Muscle of arm (tissue), 12 donors: ENCODE data around the gene TFDP2. TPM values are rescaled to one million over a fixed set of nuclear protein-coding genes. Genes with fewer than 3 reads are reported as not detected.

ENCODE experiments used
- DNase-seq: peaks from one replicate; pipeline ENCODE4 v3.0.0-alpha.2; 2013
- polyA plus RNA-seq, 12 donors: library from polyadenylated mRNA; unstranded; fragments of 120-200 nt; gene quantifications; one replicate each; pipeline ENCODE4 v1.2.1, GENCODE V29; 2013; ENCODE audit not compliant: insufficient read length in 12 of 12

The TFDP2 gene
- polyA plus RNA-seq, 12 donors, result 24.5 to 82.9 (median 44.4) TPM

DNA sequence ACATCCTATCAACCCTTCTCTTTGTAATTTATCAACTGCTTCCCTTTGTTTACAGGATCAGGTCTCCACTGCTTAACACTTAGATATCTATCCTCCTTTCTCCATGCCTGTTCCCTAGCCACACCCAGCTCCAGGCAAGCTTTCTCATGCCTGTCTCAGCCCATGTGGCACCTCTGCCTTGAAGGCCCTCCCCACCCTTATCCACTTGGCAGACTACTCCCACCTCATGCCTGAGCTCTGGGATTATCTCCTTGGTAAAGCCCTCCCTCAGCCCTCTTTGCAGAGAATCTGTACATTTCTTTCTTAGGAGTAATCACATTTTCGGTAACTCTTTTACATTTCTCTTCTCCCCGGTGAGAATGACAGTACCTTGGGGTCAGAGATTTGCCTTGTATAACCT lies 176.9 kb downstream of the TFDP2 start:
- no peak for DNase-seq

DNA sequence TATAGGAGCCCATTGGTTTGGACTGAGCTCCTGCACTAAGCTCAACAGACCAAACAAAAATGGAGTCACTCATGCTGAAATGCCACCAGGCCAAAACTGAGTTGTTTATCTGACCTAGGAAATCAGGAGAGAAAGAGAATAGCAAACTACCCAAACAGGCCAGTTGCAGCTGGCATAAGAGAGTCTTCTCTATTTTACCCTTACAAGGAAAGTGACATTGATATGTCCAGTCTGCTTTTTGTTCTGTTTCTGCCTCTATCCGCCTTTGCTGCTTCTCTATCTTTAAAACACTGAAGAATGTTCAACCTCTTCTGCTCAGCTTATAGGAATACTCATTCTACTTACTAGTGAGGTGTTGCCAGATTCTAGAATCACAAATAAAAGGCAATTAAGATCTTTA lies 177.8 kb downstream of the TFDP2 start:
- no peak for DNase-seq

DNA sequence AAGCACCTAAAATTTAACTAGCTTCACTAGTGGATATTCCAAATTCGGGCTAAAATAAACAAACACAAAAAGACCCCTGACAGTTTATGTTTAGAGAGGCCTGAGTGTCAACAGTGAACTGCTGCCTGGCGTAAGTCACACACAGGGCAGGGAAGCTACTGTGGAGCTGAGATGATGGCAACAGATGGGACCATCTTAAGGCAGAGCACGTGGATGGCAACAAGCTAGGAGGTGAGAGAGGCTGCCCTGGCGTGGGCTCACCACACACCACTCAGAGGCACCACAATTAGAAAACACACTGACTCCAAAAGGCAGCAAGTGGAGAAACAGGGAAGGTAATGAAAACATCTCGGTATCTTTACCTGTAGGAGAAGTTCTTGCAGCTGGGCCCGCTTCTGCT lies 179.6 kb downstream of the TFDP2 start:
- DNase-seq, result no peak

DNA sequence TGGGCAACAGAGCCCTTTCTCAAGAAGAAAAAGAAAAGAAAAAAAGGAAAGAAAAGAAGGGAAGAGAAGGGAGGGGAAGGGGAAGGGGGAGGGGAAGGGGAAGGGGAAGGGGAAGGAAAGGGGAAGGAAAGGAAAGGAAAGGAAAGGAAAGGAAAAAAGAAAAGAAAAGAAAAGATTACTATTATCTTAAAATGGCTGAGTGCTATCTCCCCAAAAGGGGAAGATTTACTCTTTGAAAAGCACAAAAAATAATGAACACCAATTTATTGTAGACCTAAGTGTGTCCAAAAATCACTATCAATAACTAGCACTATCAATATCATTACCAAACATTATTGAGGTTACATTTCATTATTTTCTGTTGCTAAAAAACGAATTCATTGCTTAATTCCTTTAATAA lies 183.9 kb downstream of the TFDP2 start:
- DNase-seq, result no peak

DNA sequence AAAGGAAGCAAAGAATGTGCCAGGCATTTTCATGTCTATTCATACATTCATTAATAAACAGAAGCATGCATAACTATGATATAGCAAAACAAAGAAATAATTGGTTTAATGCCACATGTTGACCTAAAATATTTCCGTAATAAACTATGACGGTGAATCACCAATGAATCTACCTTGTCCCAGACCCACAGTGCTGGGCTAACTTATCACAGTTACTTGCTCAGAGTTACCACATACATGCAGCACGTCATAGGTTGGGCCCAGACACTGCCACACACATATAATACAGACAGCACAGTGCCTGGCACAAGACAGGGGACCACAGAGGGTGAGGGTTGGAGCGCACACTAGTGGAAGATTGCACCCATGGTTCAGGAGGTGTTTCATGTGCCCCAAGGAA lies 186.0 kb downstream of the TFDP2 start:
- no peak for DNase-seq

DNA sequence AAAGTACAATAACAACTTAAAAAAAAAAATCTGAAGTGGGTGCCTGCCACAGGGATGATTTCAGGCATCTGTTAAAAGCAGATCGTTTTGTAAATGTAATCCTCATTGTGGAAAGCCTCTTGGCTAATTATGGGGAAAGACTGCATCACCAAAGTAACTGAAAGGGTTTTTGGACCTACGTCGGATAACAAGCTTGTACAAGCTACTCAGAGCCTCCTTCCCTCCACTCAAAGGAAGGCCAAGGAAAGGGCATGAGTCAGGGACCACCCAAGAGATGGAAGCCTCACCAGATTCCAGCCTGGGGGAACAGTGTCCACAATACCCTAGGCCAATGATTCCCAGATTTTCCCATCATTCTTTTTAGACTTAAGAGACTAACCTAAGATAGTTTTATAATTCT lies 188.6 kb downstream of the TFDP2 start:
- no peak for DNase-seq

DNA sequence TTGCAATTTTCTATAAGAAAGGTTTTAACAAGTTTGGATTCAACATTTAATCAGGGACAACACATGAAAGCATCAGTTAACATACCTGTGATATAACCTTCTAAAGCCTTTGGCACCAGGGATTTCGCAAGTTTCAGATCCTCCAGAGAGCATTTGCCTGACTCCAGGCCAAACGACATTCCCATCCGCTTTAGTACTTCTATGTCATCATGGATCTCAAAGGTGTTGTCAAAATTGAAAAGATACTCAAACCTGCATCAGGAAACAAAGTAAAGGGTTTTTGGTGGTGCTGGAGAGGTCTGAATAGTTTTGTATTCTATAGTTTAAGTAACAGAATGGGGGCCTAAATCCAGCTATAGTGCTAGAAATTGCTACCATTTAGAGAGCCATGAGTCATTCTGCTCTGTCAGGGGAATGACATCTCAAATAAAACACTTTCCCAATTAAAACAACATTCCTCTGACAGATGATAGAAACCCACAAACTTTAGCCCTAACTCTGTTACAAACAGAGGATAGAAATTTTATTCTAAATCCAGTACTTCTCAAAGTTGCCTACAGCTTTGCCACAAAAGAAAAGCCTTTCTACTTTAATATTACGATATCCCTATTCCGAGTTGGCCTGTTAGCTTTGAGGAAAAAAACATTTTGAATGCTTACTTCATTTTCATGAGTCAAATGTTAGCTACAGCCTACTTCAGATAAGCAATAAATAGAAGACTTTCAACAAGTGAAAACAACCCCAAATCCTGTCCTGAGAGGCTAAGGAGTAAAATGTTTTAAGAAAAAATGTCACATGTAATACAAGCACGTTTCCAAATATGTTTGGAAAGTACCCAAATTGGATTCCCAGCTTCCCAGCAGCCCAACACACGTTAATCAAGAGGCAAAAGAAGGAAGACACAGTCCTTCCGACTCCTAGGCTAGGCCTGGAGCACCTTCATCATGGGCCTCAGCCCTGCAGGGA lies 189.5 kb downstream of the TFDP2 start:
- DNase-seq, result peak; percentile 35

DNA sequence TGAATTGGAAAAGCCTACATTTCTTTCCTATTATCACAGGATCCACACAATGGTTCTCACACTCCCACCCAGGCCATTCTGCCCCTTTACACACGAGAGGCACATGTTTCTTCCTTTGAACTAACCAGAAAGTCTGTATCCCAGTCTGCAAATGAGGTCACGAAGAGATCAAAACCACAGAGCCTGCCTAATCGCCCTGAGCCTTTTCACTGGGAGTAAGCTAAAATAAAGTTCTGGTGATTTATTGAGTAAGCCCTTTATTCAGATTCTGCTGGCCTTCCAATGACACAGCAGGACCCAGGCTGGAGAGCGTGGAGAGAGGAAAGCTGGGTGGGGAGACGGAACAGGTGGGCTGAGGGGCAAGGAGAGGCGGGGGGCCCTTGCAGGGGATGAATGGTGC lies 194.2 kb downstream of the TFDP2 start:
- DNase-seq, result no peak

DNA sequence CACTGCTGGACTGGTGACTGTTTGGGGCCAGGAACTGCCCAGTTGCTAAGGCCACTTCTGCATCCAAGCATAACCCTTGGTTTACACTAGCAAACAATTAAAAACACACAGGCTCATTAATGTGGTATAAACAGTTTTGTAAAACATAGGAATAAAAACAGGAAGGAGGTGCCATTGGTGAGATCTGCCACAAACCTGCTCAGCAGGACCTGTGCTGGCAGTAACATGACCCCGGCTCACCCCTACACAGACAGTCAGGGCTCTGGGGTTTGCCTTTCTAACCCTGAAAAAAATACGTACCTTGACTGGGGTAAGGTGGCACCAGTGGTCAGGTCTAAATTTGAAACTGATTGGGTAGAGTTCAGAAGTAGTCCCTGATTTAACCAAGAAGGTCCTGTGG lies 196.7 kb downstream of the TFDP2 start:
- no peak for DNase-seq

DNA sequence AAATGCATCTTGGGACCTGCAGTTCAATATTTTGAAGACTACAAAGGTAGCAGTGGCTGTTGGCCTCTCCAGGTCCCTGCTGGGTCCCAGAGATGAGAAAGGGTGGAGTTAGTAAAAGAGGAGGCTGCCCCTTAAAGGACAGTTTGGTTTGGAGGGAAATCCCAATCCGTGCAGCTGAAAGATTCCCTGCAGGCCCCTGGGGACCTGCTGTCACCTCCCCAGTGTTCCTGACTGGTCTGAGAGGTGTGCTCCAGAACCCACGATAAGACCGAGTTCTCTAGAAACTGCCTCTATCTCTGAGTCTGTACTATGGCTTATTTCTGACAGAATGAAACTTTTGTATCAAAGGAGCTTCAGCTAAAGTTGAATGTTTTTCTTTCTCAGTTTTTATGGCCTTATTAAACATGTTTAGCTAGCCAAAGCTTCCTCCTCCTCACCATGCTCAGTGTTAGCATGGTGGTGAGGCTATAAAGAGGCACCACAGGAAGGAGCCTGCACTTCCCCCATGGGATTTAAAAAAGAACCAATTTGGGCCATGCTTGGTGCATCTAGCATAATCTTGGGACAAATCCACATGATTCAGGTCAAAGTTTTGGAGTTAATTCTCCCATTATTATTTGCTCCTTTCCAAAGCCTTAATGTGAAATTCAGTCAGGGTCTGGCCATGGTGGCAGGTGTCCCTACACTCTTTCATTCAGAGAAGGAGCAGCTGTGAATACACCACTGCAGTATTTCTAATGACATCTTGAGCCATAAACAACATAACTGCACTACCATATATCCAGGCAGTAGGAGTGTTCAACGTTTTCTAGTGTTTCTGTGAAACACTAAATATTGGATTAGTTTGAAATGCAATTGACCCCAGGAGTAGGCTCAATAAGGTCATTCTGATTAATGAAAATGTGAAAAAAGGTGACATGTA lies 198.5 kb downstream of the TFDP2 start:
- no peak for DNase-seq

DNA sequence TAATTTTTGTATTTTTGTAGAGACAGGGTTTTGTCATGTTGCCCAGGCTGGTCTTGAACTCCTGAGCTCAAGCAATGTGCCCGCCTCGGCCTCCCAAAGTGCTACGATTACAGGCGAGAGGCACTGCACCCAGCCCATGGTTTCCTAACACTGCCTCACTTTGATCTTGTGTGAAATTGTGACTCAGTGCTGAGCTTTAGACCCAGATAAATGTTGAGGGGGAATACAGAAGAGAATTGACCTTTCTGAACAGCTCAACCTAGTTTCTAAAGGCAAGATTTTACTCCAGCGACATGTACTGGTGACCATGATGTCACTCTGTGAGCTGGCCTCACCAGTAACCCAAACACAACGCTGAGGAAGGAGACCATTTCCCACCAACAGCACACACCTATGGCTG lies 199.4 kb downstream of the TFDP2 start:
- no peak for DNase-seq

DNA sequence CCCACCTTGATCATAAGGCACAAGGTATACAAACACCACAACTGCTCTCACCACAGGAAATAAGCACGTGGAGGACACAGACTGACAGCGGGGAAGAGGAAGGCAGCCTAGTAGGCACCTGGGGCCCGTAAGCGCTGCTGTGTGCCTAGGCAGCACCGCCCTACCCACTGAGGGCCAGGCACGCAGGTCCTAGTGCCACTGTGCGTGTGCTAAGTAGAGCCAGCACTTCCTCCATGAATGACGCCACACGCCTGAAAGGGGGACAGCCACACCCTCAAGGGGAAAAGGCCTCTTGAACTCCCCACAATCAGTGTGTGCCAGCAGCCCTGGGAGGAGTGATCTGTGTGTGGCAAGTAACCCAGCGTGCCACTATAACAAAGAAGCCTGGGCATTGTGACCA lies 199.9 kb downstream of the TFDP2 start:
- DNase-seq, result no peak

DNA sequence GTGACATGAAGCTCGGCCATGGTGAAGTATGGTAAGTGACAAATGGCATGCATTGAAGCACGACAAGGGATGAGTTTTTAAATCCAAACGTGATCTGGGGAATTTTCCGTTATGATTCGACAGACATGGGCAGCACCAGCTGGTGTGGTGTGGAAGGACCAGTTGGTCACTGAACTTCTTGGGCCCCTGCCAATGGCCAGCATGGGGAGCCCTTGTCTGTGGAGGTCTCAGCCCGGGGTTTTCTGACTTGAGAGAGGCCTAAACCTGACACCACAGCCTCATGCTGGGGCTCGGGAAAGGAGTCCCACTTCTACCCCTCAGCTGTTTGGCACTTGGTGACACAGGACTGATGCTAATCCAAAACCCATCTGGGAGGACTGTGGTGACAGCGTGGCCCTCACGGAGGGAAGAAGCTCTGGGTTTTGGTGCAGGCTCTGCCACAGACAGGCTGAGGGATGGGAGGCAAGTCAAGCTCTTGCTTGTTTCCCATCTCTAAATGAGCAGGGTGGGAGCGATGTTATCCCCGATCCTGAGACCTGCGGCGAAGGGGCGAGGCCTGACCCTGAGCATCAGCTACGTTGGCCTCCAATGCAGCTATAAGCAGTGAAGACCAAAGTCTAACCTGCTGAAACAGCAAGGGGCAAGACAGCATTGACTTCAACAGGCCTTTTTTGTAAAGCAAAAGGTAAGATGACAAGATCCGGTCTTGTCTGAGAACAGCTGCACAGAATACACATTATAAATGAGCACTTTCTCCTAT lies 203.4 kb downstream of the TFDP2 start:
- DNase-seq, result no peak

DNA sequence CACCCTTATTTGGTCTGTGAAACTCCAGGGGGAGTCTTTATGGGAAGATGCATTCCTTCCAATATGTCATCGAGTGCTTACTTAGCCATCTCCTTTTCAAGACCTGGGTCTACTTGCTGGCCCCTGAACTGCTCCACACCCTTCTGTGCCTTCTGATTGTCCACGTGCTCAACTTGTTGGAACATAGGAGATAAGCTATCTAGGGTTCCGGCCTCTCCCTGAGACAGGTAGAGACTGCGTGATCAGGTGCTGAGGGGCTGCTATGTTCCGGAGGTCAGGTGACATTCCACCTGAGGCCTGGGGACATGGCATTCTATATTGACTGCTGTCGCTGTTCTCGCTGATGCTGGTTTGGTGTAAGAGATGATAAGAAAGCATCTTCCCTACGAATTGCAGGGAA lies 207.3 kb downstream of the TFDP2 start:
- no peak for DNase-seq

DNA sequence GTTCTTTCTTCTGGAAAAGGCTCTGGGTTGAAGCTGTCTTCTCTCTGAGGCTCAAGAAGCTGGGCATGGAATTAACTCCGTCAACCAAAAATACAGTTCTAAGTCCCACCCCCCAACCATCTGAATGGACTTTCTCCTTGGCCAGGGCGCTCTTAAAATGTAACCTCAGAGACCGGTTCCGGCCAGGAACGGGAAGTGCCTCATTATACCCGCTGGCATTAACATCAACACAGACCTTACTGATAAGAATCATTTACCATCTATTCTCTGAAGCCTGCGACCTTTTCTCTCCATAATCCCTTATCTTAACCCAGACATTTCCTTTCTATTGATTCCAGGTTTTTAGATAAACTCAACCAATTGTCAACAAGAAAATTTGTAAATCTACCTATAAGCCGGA lies 208.3 kb downstream of the TFDP2 start:
- DNase-seq, result no peak

DNA sequence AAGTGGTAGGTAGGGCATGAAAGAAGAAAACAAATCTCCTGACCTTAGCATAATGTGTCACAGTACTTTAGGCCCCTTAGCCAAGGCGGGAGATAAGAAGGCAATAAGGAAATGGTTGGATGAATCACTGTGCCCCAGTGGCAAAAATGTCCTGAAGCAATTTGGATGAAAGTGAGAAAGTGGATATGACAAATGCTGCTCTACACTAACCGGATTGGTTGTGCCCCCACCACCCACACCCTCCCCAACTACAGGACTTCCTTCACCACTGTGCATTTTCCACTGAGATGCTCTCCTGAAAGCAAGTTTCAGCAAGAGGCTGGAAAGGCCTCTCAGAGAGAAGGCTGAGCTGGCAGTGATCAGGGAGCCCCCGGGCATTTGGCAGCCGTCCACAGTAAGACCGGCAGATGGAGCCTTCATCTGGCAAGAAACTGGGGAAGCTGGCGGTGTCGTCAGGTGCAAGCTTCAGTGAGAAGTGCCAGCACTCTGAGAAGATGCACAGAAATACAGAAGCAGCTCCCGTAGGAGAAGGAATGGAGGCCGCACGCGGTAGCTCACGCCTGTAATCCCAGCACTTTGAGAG lies 209.1 kb downstream of the TFDP2 start:
- DNase-seq, result no peak

DNA sequence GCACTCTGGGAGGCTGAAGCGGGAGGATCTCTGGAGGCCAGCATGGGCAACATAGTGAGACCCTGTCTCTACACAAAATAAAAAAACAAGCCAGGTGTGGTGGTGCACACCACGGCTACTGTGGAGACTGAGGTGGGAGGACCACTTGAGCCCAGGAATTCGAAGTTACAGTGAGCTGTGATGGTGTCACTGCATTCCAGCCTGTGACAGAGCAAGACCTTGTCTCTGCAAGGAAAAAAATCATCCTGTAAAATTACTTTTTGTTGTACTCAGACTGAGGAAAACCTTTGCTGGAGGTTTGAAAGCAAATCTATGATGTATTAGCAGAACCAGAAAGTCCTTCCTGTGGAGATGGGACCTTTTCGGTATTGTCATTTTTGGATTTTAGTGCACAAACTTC lies 209.6 kb downstream of the TFDP2 start:
- DNase-seq, result no peak

DNA sequence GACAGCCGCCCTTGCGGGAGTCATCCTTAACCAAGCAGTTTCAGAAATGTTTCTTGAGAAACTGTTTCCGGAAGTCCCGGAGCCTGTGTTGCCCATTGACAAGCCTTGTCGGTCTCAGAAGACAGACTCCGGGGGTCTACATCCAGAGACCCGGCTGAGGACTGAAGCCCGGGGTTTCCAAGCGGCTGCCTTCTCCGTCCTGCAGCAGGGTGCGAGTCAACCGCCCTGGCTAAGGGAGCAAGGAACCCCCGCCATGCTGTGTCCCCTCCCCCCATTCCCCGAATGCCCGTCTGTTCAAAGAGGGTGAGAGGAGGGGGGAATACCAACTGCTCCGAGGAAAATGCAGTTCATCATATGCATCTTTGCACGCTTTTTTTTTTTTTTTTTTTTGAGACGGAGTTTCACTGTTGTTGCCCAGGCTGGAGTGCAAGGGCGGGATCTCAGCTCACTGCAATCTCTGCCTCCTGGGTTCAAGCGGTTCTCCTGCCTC lies 211.3 kb downstream of the TFDP2 start:
- no peak for DNase-seq

DNA sequence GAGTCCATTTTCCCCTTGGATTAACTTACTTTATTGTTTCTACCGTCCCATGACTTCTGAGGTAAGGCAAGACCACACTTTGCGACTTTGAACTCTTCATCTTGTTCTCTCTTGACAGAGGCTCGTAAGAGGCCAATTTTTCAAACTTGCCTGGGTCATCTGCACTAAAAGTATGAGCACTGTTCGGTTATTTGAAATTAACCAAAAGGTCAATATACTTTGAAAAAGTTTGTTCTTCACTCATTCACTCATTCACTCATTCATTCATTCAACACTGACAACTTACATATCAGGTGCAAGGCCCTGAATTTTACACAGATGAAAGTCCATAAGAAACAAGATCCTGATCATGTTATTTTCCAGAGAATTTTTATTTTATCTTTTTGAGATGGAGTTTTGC lies 215.0 kb downstream of the TFDP2 start:
- no peak for DNase-seq

DNA sequence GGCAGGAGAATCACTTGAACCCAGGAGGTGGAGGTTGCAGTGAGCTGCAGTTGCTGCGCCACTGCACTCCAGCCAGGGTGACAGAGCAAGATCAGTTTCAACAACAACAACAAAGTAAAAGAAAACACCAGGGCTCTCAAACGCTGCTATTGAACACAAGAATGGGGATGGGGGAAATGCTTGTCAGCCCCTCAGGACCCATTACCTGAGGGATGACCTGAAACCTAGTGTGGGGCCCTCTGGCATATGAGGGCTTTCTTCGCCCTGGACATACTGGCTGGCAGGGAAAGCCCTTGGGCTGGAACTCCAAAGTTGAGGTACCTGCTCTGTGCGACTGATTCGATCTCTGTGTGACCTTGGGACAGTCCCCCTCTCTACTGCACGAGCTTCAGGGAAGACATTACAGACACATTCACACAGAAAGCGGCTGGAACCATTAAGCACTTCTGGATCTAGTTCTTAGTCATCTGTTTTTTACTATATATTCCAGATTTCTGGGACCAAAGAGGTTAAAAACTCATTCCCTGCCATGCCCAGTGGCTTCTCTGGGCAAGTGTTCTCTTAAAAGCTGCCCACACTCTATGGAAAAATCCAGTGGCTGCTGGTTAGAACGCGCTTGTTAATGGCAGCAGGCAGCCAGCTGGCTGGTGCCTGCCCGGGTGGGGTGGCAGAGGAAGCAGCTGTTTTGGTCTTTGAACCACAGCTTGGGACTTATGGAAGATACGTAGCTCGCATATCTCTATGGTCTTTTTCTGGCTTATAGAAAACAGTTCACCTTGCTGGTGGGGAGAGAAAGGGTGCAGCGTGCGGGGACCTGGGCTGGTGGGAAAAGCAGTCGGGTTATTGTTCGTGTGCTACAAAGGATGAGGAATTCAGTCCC lies 215.7 kb downstream of the TFDP2 start:
- DNase-seq, result no peak
